Hepatocyte (in vitro differentiated cells): ENCODE measurements around the gene NPAS2.

Experiments used
- CTCF ChIP-seq: fragments of 200-600 bp; sonication (generic); IDR thresholded peaks from 2 replicates; pipeline ENCODE4 v1.5.1; 2016; ENCODE audit warnings: antibody characterized with exemption, mild to moderate bottlenecking; ENCODE audit not compliant: poor library complexity
- EZH2 ChIP-seq: fragments of 200-600 bp; sonication (generic); IDR thresholded peaks from 2 replicates; pipeline ENCODE4 v1.6.1; 2016; ENCODE audit warnings: antibody characterized with exemption, mild to moderate bottlenecking, borderline replicate concordance

GRCh38 chr2:100995309-100996075 lies 175.6 kb downstream of the NPAS2 start:
- TF ChIP-seq CTCF (no peak), EZH2 (no peak)
